ENCODE results near the gene ACAN.
A peak's percentile ranks its signal among the peaks of the same experiment; 100 is the strongest.

The ACAN gene

GRCh38 chr15:88894819-88895767, 91.9 kb downstream of the ACAN start, which contains the start of gene HAPLN3:
HAPLN3 (minus strand) TSS chr15:88895544; CDS start chr15:88887298, 8,246 bp downstream.
- peak; percentile 38 for ATAC-seq
- TF ChIP-seq PATZ1 (CRISPR knock-in tag; IDR thresholded peaks at IDR 0.05; ENCODE audit: borderline replicate concordance) (no peak), CSRNP3 (CRISPR knock-in tag; IDR thresholded peaks at IDR 0.05) (no peak), ZC3H10 (CRISPR knock-in tag; IDR thresholded peaks at IDR 0.05) (no peak), ARNTL (CRISPR knock-in tag; IDR thresholded peaks at IDR 0.05; ENCODE audit: borderline replicate concordance, low read depth) (no peak), PPARA (CRISPR knock-in tag; IDR thresholded peaks at IDR 0.05; ENCODE audit: borderline replicate concordance) (no peak), ZFP30 (CRISPR knock-in tag; IDR thresholded peaks at IDR 0.05) (no peak), ZNF8 (CRISPR knock-in tag; IDR thresholded peaks at IDR 0.05) (no peak), TCF4 (CRISPR knock-in tag; IDR thresholded peaks at IDR 0.05; ENCODE audit: borderline replicate concordance) (no peak), OSR1 (CRISPR knock-in tag; IDR thresholded peaks at IDR 0.05) (no peak), RARB (CRISPR knock-in tag; IDR thresholded peaks at IDR 0.05) (no peak), ZFP3 (CRISPR knock-in tag; IDR thresholded peaks at IDR 0.05) (no peak), CREB5 (CRISPR knock-in tag; IDR thresholded peaks at IDR 0.05; ENCODE audit: low read depth) (no peak), BACH2 (CRISPR knock-in tag; IDR thresholded peaks at IDR 0.05; ENCODE audit: borderline replicate concordance) (no peak), POU6F1 (CRISPR knock-in tag; IDR thresholded peaks at IDR 0.05; ENCODE audit: borderline replicate concordance, low read depth) (no peak), CSDC2 (CRISPR knock-in tag; IDR thresholded peaks at IDR 0.05) (no peak), SNAI2 (CRISPR knock-in tag; IDR thresholded peaks at IDR 0.05) (no peak), GLIS3 (CRISPR knock-in tag; IDR thresholded peaks at IDR 0.05) (no peak), ESRRG (CRISPR knock-in tag; IDR thresholded peaks at IDR 0.05) (no peak), TSHZ2 (CRISPR knock-in tag; IDR thresholded peaks at IDR 0.05) (no peak), ZNF565 (CRISPR knock-in tag; conservative IDR thresholded peaks at IDR 0.05; ENCODE audit: low read depth) (no peak)

- ATAC-seq: no peak
- TF ChIP-seq RARB (CRISPR knock-in tag; IDR thresholded peaks at IDR 0.05) (no peak), ZNF565 (CRISPR knock-in tag; conservative IDR thresholded peaks at IDR 0.05; ENCODE audit: low read depth) (no peak), TCF4 (CRISPR knock-in tag; IDR thresholded peaks at IDR 0.05; ENCODE audit: borderline replicate concordance) (no peak), ZC3H10 (CRISPR knock-in tag; IDR thresholded peaks at IDR 0.05) (no peak), CSDC2 (CRISPR knock-in tag; IDR thresholded peaks at IDR 0.05) (no peak), OSR1 (CRISPR knock-in tag; IDR thresholded peaks at IDR 0.05) (no peak), SNAI2 (CRISPR knock-in tag; IDR thresholded peaks at IDR 0.05) (no peak), PATZ1 (CRISPR knock-in tag; IDR thresholded peaks at IDR 0.05; ENCODE audit: borderline replicate concordance) (no peak), ARNTL (CRISPR knock-in tag; IDR thresholded peaks at IDR 0.05; ENCODE audit: borderline replicate concordance, low read depth) (no peak), ZFP3 (CRISPR knock-in tag; IDR thresholded peaks at IDR 0.05) (no peak), CREB5 (CRISPR knock-in tag; IDR thresholded peaks at IDR 0.05; ENCODE audit: low read depth) (no peak), ZNF70 (CRISPR knock-in tag; IDR thresholded peaks at IDR 0.05) (no peak), TOX (CRISPR knock-in tag; IDR thresholded peaks at IDR 0.05; ENCODE audit: borderline replicate concordance) (no peak), PPARA (CRISPR knock-in tag; IDR thresholded peaks at IDR 0.05; ENCODE audit: borderline replicate concordance) (no peak), ZNF8 (CRISPR knock-in tag; IDR thresholded peaks at IDR 0.05) (no peak)
Measured at GRCh38 chr15:88896333-88897033, 93.2 kb downstream of the ACAN start.
